ENCODE data around the gene LRRC25. TPM values are rescaled to one million over a fixed set of nuclear protein-coding genes. Genes with fewer than 3 reads are reported as not detected.
"Not testable (repeated sequence)": the region's sequence is repeated elsewhere in the genome, so short reads cannot be mapped to it uniquely, and the experiment has no call there.

LRRC25 gene
- total RNA-seq, 1 donor from 2014 or later = not detected

- DNase-seq (ENCODE audit: low read depth) (no peak), FAIRE-seq (no peak)
- Mint-ChIP-seq H3K27ac (ENCODE audit: unreplicated experiment) (no peak overlapping the region), H3K36me3 (ENCODE audit: low read depth, unreplicated experiment) (no peaks in the 10 kb centered on the region), H3K9me3 (ENCODE audit: unreplicated experiment) (no peaks in the 10 kb centered on the region), H3K4me1 (ENCODE audit: low read depth, unreplicated experiment) (peaks cover 10% of the 10 kb centered on the region), H3K27me3 (ENCODE audit: low read depth, unreplicated experiment) (peaks cover 15% of the 10 kb centered on the region), H3K4me3 (ENCODE audit: unreplicated experiment) (no peak overlapping the region)
- Histone ChIP-seq H3K9ac (ENCODE audit: low read length) (no peak overlapping the region), H3K79me2 (ENCODE audit: insufficient read depth, low read length) (no peaks in the 10 kb centered on the region), H4K20me1 (ENCODE audit: insufficient read depth, low read length) (no peaks in the 10 kb centered on the region), H3K36me3 (ENCODE audit: insufficient read depth, low read length) (no peaks in the 10 kb centered on the region), H3K27ac (ENCODE audit: low read depth, low read length) (no peak overlapping the region), H3K4me1 (ENCODE audit: insufficient read depth, low read length) (peaks cover 30% of the 10 kb centered on the region), H2AFZ (ENCODE audit: low read depth, low read length) (no peak overlapping the region), H3K4me3 (ENCODE audit: insufficient read depth, low read depth, low read length) (no peak overlapping the region), H3K27me3 (ENCODE audit: insufficient read depth, low read length) (no peaks in the 10 kb centered on the region), H3K4me2 (ENCODE audit: low read length) (no peak overlapping the region), H3K9me3 (ENCODE audit: insufficient read depth, low read depth, low read length) (no peaks in the 10 kb centered on the region)
- TF ChIP-seq, protein P1, sequence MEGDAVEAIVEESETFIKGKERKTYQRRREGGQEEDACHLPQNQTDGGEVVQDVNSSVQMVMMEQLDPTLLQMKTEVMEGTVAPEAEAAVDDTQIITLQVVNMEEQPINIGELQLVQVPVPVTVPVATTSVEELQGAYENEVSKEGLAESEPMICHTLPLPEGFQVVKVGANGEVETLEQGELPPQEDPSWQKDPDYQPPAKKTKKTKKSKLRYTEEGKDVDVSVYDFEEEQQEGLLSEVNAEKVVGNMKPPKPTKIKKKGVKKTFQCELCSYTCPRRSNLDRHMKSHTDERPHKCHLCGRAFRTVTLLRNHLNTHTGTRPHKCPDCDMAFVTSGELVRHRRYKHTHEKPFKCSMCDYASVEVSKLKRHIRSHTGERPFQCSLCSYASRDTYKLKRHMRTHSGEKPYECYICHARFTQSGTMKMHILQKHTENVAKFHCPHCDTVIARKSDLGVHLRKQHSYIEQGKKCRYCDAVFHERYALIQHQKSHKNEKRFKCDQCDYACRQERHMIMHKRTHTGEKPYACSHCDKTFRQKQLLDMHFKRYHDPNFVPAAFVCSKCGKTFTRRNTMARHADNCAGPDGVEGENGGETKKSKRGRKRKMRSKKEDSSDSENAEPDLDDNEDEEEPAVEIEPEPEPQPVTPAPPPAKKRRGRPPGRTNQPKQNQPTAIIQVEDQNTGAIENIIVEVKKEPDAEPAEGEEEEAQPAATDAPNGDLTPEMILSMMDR (IDR thresholded peaks at IDR 0.05; ENCODE audit: insufficient read depth, low read depth, low read length) = no peak
- TF ChIP-seq EZH2 (IDR thresholded peaks at IDR 0.05; ENCODE audit: insufficient read depth, low read length) = no peak
Observed at GRCh38 chr19:18412610-18413239, 15.3 kb upstream of the LRRC25 start.

GRCh38 chr19:18408053-18408476 is 10.6 kb upstream of the LRRC25 start:
- no peak overlapping the region for H3K9ac ChIP-seq (ENCODE audit: low read length)
- TF ChIP-seq, protein P1 (IDR thresholded peaks at IDR 0.05; ENCODE audit: insufficient read depth, low read depth, low read length) = peak; percentile 17
- TF ChIP-seq EZH2 (IDR thresholded peaks at IDR 0.05; ENCODE audit: insufficient read depth, low read length) = no peak
- H3K27me3 ChIP-seq (ENCODE audit: insufficient read depth, low read length) = no peaks in the 10 kb centered on the region
- Mint-ChIP-seq H3K36me3 (ENCODE audit: low read depth, unreplicated experiment) (no peaks in the 10 kb centered on the region), H3K4me1 (ENCODE audit: low read depth, unreplicated experiment) (no peaks in the 10 kb centered on the region), H3K9me3 (ENCODE audit: unreplicated experiment) (no peaks in the 10 kb centered on the region), H3K27me3 (ENCODE audit: low read depth, unreplicated experiment) (peaks cover 14% of the 10 kb centered on the region), H3K27ac (ENCODE audit: unreplicated experiment) (no peak overlapping the region), H3K4me3 (ENCODE audit: unreplicated experiment) (no peak overlapping the region)
- peak overlapping the region; percentile 69 for H2AFZ ChIP-seq (ENCODE audit: low read depth, low read length)
- no peaks in the 10 kb centered on the region for H3K36me3 ChIP-seq (ENCODE audit: insufficient read depth, low read length)
- DNase-seq (ENCODE audit: low read depth) = no peak
- H3K27ac ChIP-seq (ENCODE audit: low read depth, low read length) = no peak overlapping the region
- H3K79me2 ChIP-seq (ENCODE audit: insufficient read depth, low read length) = no peaks in the 10 kb centered on the region
- H4K20me1 ChIP-seq (ENCODE audit: insufficient read depth, low read length) = no peaks in the 10 kb centered on the region
- H3K9me3 ChIP-seq (ENCODE audit: insufficient read depth, low read depth, low read length) = no peaks in the 10 kb centered on the region
- H3K4me1 ChIP-seq (ENCODE audit: insufficient read depth, low read length) = no peaks in the 10 kb centered on the region
- H3K4me3 ChIP-seq (ENCODE audit: insufficient read depth, low read depth, low read length) = no peak overlapping the region
- no peak overlapping the region for H3K4me2 ChIP-seq (ENCODE audit: low read length)
- no peak for FAIRE-seq

DNA sequence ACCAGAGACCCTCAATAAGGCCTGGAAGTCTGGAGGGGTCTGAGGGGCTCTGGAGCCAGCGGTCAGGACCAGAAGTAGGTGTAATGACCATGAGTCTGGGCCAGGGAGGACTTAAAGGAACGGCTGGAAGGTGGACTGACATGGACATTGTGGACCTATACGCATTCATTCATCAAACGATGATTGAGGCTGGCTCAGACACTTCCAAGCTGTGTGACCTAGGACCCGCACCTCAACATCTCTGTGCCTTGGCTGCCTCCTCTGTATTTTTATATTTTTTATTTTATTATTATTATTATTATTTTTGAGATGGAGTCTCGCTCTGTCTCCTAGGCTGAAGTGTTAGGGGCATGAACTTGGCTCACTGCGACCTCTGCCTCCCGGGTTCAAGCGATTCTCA is 9.3 kb upstream of the LRRC25 start:
- Histone ChIP-seq H3K9me3 (ENCODE audit: insufficient read depth, low read depth, low read length) (no peaks in the 10 kb centered on the region), H2AFZ (ENCODE audit: low read depth, low read length) (no peak overlapping the region), H4K20me1 (ENCODE audit: insufficient read depth, low read length) (no peaks in the 10 kb centered on the region), H3K79me2 (ENCODE audit: insufficient read depth, low read length) (no peaks in the 10 kb centered on the region), H3K4me1 (ENCODE audit: insufficient read depth, low read length) (no peaks in the 10 kb centered on the region), H3K4me2 (ENCODE audit: low read length) (no peak overlapping the region), H3K27me3 (ENCODE audit: insufficient read depth, low read length) (no peaks in the 10 kb centered on the region), H3K4me3 (ENCODE audit: insufficient read depth, low read depth, low read length) (no peak overlapping the region), H3K36me3 (ENCODE audit: insufficient read depth, low read length) (no peaks in the 10 kb centered on the region), H3K9ac (ENCODE audit: low read length) (no peak overlapping the region), H3K27ac (ENCODE audit: low read depth, low read length) (no peak overlapping the region)
- H3K27ac Mint-ChIP-seq (ENCODE audit: unreplicated experiment) = no peak overlapping the region
- TF ChIP-seq EZH2 (IDR thresholded peaks at IDR 0.05; ENCODE audit: insufficient read depth, low read length) = no peak
- FAIRE-seq (no peak), DNase-seq (ENCODE audit: low read depth) (no peak)
- no peak overlapping the region for H3K4me3 Mint-ChIP-seq (ENCODE audit: unreplicated experiment)
- H3K36me3 Mint-ChIP-seq (ENCODE audit: low read depth, unreplicated experiment) = no peaks in the 10 kb centered on the region
- peaks cover 7% of the 10 kb centered on the region for H3K27me3 Mint-ChIP-seq (ENCODE audit: low read depth, unreplicated experiment)
- H3K9me3 Mint-ChIP-seq (ENCODE audit: unreplicated experiment) = no peaks in the 10 kb centered on the region
- peaks cover 2% of the 10 kb centered on the region for H3K4me1 Mint-ChIP-seq (ENCODE audit: low read depth, unreplicated experiment)

GRCh38 chr19:18405754-18406153 is 8.3 kb upstream of the LRRC25 start:
- not testable (repeated sequence) for H3K27me3 Mint-ChIP-seq (ENCODE audit: low read depth, unreplicated experiment); H3K36me3 Mint-ChIP-seq (ENCODE audit: low read depth, unreplicated experiment); H3K27ac ChIP-seq (ENCODE audit: low read depth, low read length); DNase-seq (ENCODE audit: low read depth); H3K27me3 ChIP-seq (ENCODE audit: insufficient read depth, low read length); H2AFZ ChIP-seq (ENCODE audit: low read depth, low read length); H3K9ac ChIP-seq (ENCODE audit: low read length); H3K9me3 ChIP-seq (ENCODE audit: insufficient read depth, low read depth, low read length); H3K4me1 ChIP-seq (ENCODE audit: insufficient read depth, low read length); H3K27ac Mint-ChIP-seq (ENCODE audit: unreplicated experiment); H3K79me2 ChIP-seq (ENCODE audit: insufficient read depth, low read length); FAIRE-seq; H3K36me3 ChIP-seq (ENCODE audit: insufficient read depth, low read length); H3K4me1 Mint-ChIP-seq (ENCODE audit: low read depth, unreplicated experiment); H4K20me1 ChIP-seq (ENCODE audit: insufficient read depth, low read length); H3K4me2 ChIP-seq (ENCODE audit: low read length); H3K4me3 Mint-ChIP-seq (ENCODE audit: unreplicated experiment); H3K9me3 Mint-ChIP-seq (ENCODE audit: unreplicated experiment); H3K4me3 ChIP-seq (ENCODE audit: insufficient read depth, low read depth, low read length)

All from astrocyte (in vitro differentiated cells and primary cell).